ENCODE measurements around the gene GINS1.

Gene GINS1

GRCh38 chr20:25421102-25421501 is 13.6 kb downstream of the GINS1 start:
- no peak overlapping the region for H3K4me3 ChIP-seq (replicated peaks; ENCODE audit: insufficient read depth, low read length)
- H3K27ac ChIP-seq (replicated peaks) = no peak overlapping the region
- no peak for TF ChIP-seq SPI1 (IDR thresholded peaks at IDR 0.05; ENCODE audit: borderline replicate concordance, low read depth)
- no peak for TF ChIP-seq POLR2AphosphoS5 (IDR thresholded peaks at IDR 0.05; ENCODE audit: low read depth)
- TF ChIP-seq REST (IDR thresholded peaks at IDR 0.05; ENCODE audit: insufficient replicate concordance, low read depth) = no peak
- TF ChIP-seq GABPA (IDR thresholded peaks at IDR 0.05; ENCODE audit: low read depth) = no peak
- TF ChIP-seq CTCF (IDR thresholded peaks at IDR 0.05; ENCODE audit: insufficient read depth, low read length) = no peak
- DNase-seq (ENCODE audit: low read depth in 1 of 2, low spot score in 1 of 2) = no peak
- H3K27me3 ChIP-seq (ENCODE audit: insufficient read depth, poor library complexity, severe bottlenecking) = no peaks in the 10 kb centered on the region

GRCh38 chr20:25422032-25422431 is 14.6 kb downstream of the GINS1 start:
- H3K27ac ChIP-seq (replicated peaks) = no peak overlapping the region
- TF ChIP-seq REST (IDR thresholded peaks at IDR 0.05; ENCODE audit: insufficient replicate concordance, low read depth) (no peak), GABPA (IDR thresholded peaks at IDR 0.05; ENCODE audit: low read depth) (no peak), SPI1 (IDR thresholded peaks at IDR 0.05; ENCODE audit: borderline replicate concordance, low read depth) (peak; percentile 38; the same call in 1 of the 2 replicates), CTCF (IDR thresholded peaks at IDR 0.05; ENCODE audit: insufficient read depth, low read length) (no peak), POLR2AphosphoS5 (IDR thresholded peaks at IDR 0.05; ENCODE audit: low read depth) (no peak)
- H3K4me3 ChIP-seq (replicated peaks; ENCODE audit: insufficient read depth, low read length) = no peak overlapping the region

GRCh38 chr20:25424536-25424935 is 17.1 kb downstream of the GINS1 start:
- no peak overlapping the region for H3K27ac ChIP-seq (replicated peaks)
- TF ChIP-seq POLR2AphosphoS5 (IDR thresholded peaks at IDR 0.05; ENCODE audit: low read depth) = no peak
- TF ChIP-seq GABPA (IDR thresholded peaks at IDR 0.05; ENCODE audit: low read depth) = no peak
- TF ChIP-seq CTCF (IDR thresholded peaks at IDR 0.05; ENCODE audit: insufficient read depth, low read length) = no peak
- no peak for TF ChIP-seq REST (IDR thresholded peaks at IDR 0.05; ENCODE audit: insufficient replicate concordance, low read depth)
- TF ChIP-seq SPI1 (IDR thresholded peaks at IDR 0.05; ENCODE audit: borderline replicate concordance, low read depth) = no peak
- H3K4me3 ChIP-seq (replicated peaks; ENCODE audit: insufficient read depth, low read length) = no peak overlapping the region
- no peaks in the 10 kb centered on the region for H3K27me3 ChIP-seq (ENCODE audit: insufficient read depth, poor library complexity, severe bottlenecking)
- no peak for DNase-seq (ENCODE audit: low read depth in 1 of 2, low spot score in 1 of 2)

More at GRCh38 chr20:25422032-25422431, 14.6 kb downstream of the GINS1 start:
- no peaks in the 10 kb centered on the region for H3K27me3 ChIP-seq (ENCODE audit: insufficient read depth, poor library complexity, severe bottlenecking)
- DNase-seq (ENCODE audit: low read depth in 1 of 2, low spot score in 1 of 2) = no peak

Data from HL-60 (cell line).